ENCODE results near the gene SPO11.

DNA sequence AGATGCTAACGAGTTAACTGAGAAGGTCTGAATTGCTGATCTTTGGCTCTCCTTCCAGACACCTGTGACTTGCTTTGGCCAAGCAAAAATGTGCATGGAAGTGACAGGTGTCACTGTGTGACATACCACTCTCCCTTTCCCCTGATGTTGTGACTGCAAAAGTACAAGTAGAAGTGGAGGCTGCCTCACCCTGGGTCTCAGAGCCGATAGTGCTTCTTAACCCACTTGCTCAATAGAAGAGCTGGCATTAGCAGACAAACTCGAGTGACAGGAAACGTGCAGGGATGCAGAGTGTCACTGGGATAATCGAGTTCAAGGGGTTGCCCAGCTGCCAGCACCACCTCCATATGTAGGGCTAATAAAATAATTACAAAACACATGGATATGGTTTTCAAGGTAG is 16.4 kb upstream of the SPO11 start:
- TF ChIP-seq POLR2AphosphoS5 (IDR thresholded peaks at IDR 0.05; ENCODE audit: borderline replicate concordance, low read depth, low read length) (no peak), EZH2 (IDR thresholded peaks at IDR 0.05) (no peak)
